HepG2 (cell line): ENCODE data around the gene PPP1R13B. TPM values are rescaled to one million over a fixed set of nuclear protein-coding genes. Genes with fewer than 3 reads are reported as not detected.

ENCODE experiments used
- ATAC-seq: fragments of 200-7000 bp; cut with Tn5 transposase; 3 replicates; pipeline ENCODE4 v1.9.1; 2020; ENCODE audit warnings: mild to moderate bottlenecking, moderate library complexity
- BruUV-seq: library from RNA; stranded (reverse); fragments of 400-500 nt; replicated peaks from 2 replicates; lab custom pipeline; 2021; lab: Mats Ljungman, UMichigan
- CTCF ChIA-PET: fragments of 300-600 bp; formaldehyde crosslinking; extraction: SDS; loops from one replicate; lab custom pipeline; 2021; ENCODE audit warnings: low total read pairs, inconsistent platforms, low intra/inter-chr PET ratio; lab: Yijun Ruan, JAX
- POLR2A ChIA-PET: fragments of 350-600 bp; sonication (Branson Sonifier 250); formaldehyde crosslinking; loops from one replicate; lab custom pipeline; 2020; ENCODE audit warnings: antibody characterized with exemption, inconsistent platforms; lab: Yijun Ruan, JAX
- DNase-seq: peaks from one replicate; pipeline ENCODE4 v3.0.0-alpha.2; 2015; ENCODE audit warnings: low spot score
- FAIRE-seq: peaks from 3 replicates; lab custom pipeline; 2011; peaks lifted over from hg19 to GRCh38; lab: Jason Lieb, UNC
- H2AFZ ChIP-seq: one replicate; pipeline ENCODE4 v1.6.1; 2011; ENCODE audit warnings: low read length, inconsistent platforms
- H3K27ac ChIP-seq: fragments of 300-600 bp; 3 replicates; pipeline ENCODE4 v1.8.0; 2011; ENCODE audit warnings: mixed run types, mild to moderate bottlenecking, mixed read lengths, low read length, inconsistent platforms; ENCODE audit not compliant: insufficient read depth; ENCODE audit errors: extremely low read length
- H3K27me3 ChIP-seq, 2 experiments: fragments of 200-600 bp in 1 of 2; 2 replicates in 1 of 2; 3 replicates in 1 of 2; pipeline versions ENCODE4 v1.6.0 to v1.8.0; 2011; ENCODE audit warnings: low read length in 2 of 2, mild to moderate bottlenecking in 2 of 2, moderate library complexity in 2 of 2, inconsistent platforms in 1 of 2; ENCODE audit not compliant: insufficient read depth in 2 of 2, control insufficient read depth in 1 of 2
- H3K36me3 ChIP-seq, 2 experiments: fragments of 200-600 bp in 1 of 2; replicated peaks in 1 of 2; 2 replicates in 1 of 2; 3 replicates in 1 of 2; pipeline versions ENCODE4 v1.5.1 to v1.8.0; 2011; ENCODE audit warnings: low read length in 2 of 2, inconsistent platforms in 1 of 2; ENCODE audit not compliant: insufficient read depth in 2 of 2, control insufficient read depth in 1 of 2
- H3K4me1 ChIP-seq: 2 replicates; pipeline ENCODE4 v1.5.1; 2012; ENCODE audit warnings: low read length, inconsistent platforms; ENCODE audit not compliant: insufficient read depth
- H3K4me2 ChIP-seq: 2 replicates; pipeline ENCODE4 v1.6.0; 2011; ENCODE audit warnings: low read depth, low read length, inconsistent platforms
- H3K4me3 ChIP-seq, 3 experiments: fragments of 200-600 bp in 1 of 3; sonication (generic), shearing (Covaris generic) in 1 of 3; replicated peaks in 1 of 3; 2 replicates each; pipeline ENCODE4 v1.5.1; 2011 to 2016; ENCODE audit warnings: low read length in 3 of 3, inconsistent platforms in 2 of 3, low read depth in 2 of 3, mild to moderate bottlenecking in 2 of 3, control low read depth in 1 of 3, mixed read lengths in 1 of 3; ENCODE audit not compliant: insufficient read depth in 1 of 3
- H3K79me2 ChIP-seq: one replicate; pipeline ENCODE4 v1.6.1; 2011; ENCODE audit warnings: low read length, inconsistent platforms; ENCODE audit not compliant: insufficient read depth
- H3K9ac ChIP-seq: 2 replicates; pipeline ENCODE4 v1.6.0; 2011; ENCODE audit warnings: mild to moderate bottlenecking, low read depth, low read length, inconsistent platforms; ENCODE audit not compliant: insufficient read depth
- H3K9me3 ChIP-seq: 2 replicates; pipeline ENCODE4 v1.5.1; 2012; ENCODE audit warnings: mild to moderate bottlenecking, low read length
- H4K20me1 ChIP-seq: 2 replicates; pipeline ENCODE4 v1.6.0; 2011; ENCODE audit warnings: inconsistent platforms, mild to moderate bottlenecking, low read length, moderate library complexity; ENCODE audit not compliant: insufficient read depth
- FOXA3 ChIP-seq: IDR thresholded peaks from 2 replicates; pipeline ENCODE4 v1.6.1; 2016; ENCODE audit warnings: missing genetic modification reagents, missing compliant biosample characterization
- IRF9 ChIP-seq: sonication (generic); formaldehyde crosslinking; IDR thresholded peaks from 2 replicates; pipeline ENCODE4 v1.8.0; 2022; ENCODE audit warnings: missing genetic modification reagents, mild to moderate bottlenecking, borderline replicate concordance
- NFE2L1 ChIP-seq: sonication (generic); formaldehyde crosslinking; IDR thresholded peaks from 2 replicates; pipeline ENCODE4 v1.4.0; 2020; ENCODE audit warnings: missing genetic modification reagents, mild to moderate bottlenecking, borderline replicate concordance
- TBX3 ChIP-seq: fragments of 450-650 bp; IDR thresholded peaks from 2 replicates; pipeline ENCODE4 v1.6.1; 2017; ENCODE audit warnings: antibody characterized with exemption, mild to moderate bottlenecking, inconsistent platforms, borderline replicate concordance
- ZNF710 ChIP-seq: sonication (generic); formaldehyde crosslinking; IDR thresholded peaks from 2 replicates; pipeline ENCODE4 v1.5.0; 2020; ENCODE audit warnings: mild to moderate bottlenecking, missing genetic modification reagents, borderline replicate concordance
- ZNF777 ChIP-seq: sonication (generic); formaldehyde crosslinking; IDR thresholded peaks from 2 replicates; pipeline ENCODE4 v1.4.0; 2020; ENCODE audit warnings: missing genetic modification reagents
- WGBS: methylation state at CpG from one replicate; pipeline ENCODE4 v1.1.6; 2017; ENCODE audit warnings: low lambda C conversion rate; 5-methylcytosine and 5-hydroxymethylcytosine counted together
- in situ Hi-C: cut with HindIII; loops from 2 replicates; pipeline ENCODE4 v1.10.0; 2017; ENCODE audit warnings: low pct_unique_long_range_greater_than_20kb; ENCODE audit not compliant: extremely low pct_ligation_motif_present
- intact Hi-C: fragments of 100-400 bp; cut with micrococcal nuclease; formaldehyde crosslinking; loops from one replicate; pipeline ENCODE4 v1.10.0; 2022; ENCODE audit not compliant: unreplicated experiment
- polyA plus RNA-seq, 8 experiments: library from polyadenylated mRNA; depleted of rRNA in 3 of 8; stranded (reverse) in 7 of 8; unstranded in 1 of 8; fragments of >200 nt; fragmentation: Illumina TruSeq in 4 of 8; extraction: Trizol in 4 of 8; gene quantifications; 2 replicates each; pipeline versions ENCODE4 v1.2.1 to v1.2.3, GENCODE V29; 2011 to 2016; ENCODE audit warnings: low read depth in 4 of 8, missing spikeins in 1 of 8, mixed read lengths in 1 of 8; ENCODE audit not compliant: insufficient read depth in 1 of 8
- total RNA-seq, 5 experiments: library from RNA; depleted of rRNA; stranded (reverse); fragments of >200 nt; fragmentation: Illumina TruSeq; extraction: Trizol; gene quantifications; 2 replicates each; pipeline ENCODE4 v1.2.3, GENCODE V29; 2016; ENCODE audit warnings: low read depth in 1 of 5
- TF ChIP-seq, protein P1 (sequence below): sonication (generic); formaldehyde crosslinking; IDR thresholded peaks from 2 replicates; pipeline ENCODE4 v1.5.0; 2020; ENCODE audit warnings: mild to moderate bottlenecking, low read depth, missing genetic modification reagents, borderline replicate concordance
- TF ChIP-seq, protein P2 (sequence below): sonication (generic); formaldehyde crosslinking; IDR thresholded peaks from 2 replicates; pipeline ENCODE4 v1.5.0; 2020; ENCODE audit warnings: missing genetic modification reagents, mild to moderate bottlenecking, borderline replicate concordance
- TF ChIP-seq, protein P3 (sequence below): sonication (generic); formaldehyde crosslinking; IDR thresholded peaks from 2 replicates; pipeline ENCODE4 v1.4.0; 2020; ENCODE audit warnings: mild to moderate bottlenecking, missing genetic modification reagents

PPP1R13B gene
- total and polyA plus RNA-seq, 2 of the 13 experiments (the other 11 are each of a cell fraction or from before 2014, with no cell fraction given) = 4.6 to 9.4 TPM

DNA sequence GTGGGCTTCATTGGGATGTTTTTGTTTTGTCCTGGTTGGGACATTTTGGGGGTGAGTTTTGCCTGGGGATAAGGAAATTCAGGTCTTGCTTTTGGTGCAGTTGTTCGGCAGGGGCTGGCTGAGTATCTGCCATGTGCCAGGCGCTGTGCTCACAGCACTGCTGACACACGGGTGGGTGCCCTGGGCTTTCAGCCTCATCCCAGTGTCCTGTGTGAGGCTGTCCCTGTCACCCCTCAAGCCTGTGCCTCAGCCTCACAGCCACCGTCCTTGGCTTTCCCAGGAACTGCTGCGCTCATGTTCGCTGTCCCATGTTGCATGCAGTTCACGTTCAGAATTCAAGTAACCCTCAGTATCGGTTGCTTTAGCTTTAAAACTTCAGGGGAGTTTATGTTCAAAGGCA lies 157.0 kb downstream of the PPP1R13B start:
- Histone ChIP-seq H3K36me3 (peaks cover 14 to 71% of the 10 kb centered on the region in 2 experiments), H3K4me1 (no peaks in the 10 kb centered on the region), H2AFZ (no peak overlapping the region)
- no TSS peak for BruUV-seq
- TF ChIP-seq, protein P1, sequence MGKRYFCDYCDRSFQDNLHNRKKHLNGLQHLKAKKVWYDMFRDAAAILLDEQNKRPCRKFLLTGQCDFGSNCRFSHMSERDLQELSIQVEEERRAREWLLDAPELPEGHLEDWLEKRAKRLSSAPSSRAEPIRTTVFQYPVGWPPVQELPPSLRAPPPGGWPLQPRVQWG (CRISPR knock-in tag) = no peak
- TF ChIP-seq IRF9 (no peak), ZNF710 (CRISPR knock-in tag) (no peak), TBX3 (no peak), FOXA3 (no peak), ZNF777 (no peak), NFE2L1 (CRISPR knock-in tag) (no peak)
- TF ChIP-seq, protein P2, sequence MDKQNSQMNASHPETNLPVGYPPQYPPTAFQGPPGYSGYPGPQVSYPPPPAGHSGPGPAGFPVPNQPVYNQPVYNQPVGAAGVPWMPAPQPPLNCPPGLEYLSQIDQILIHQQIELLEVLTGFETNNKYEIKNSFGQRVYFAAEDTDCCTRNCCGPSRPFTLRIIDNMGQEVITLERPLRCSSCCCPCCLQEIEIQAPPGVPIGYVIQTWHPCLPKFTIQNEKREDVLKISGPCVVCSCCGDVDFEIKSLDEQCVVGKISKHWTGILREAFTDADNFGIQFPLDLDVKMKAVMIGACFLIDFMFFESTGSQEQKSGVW (CRISPR knock-in tag) = no peak
- TF ChIP-seq, protein P3, sequence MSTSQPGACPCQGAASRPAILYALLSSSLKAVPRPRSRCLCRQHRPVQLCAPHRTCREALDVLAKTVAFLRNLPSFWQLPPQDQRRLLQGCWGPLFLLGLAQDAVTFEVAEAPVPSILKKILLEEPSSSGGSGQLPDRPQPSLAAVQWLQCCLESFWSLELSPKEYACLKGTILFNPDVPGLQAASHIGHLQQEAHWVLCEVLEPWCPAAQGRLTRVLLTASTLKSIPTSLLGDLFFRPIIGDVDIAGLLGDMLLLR (CRISPR knock-in tag) = no peak
- TF ChIP-seq, all 625 proteins: peak for 0
- Histone ChIP-seq H3K27ac (no peak overlapping the region), H3K4me3 (no peak overlapping the region), H3K9ac (no peak overlapping the region), H3K79me2 (no peaks in the 10 kb centered on the region), H3K9me3 (no peaks in the 10 kb centered on the region), H3K4me2 (no peak overlapping the region), H4K20me1 (no peaks in the 10 kb centered on the region), H3K27me3 (no peaks in the 10 kb centered on the region)
- no peak for ATAC-seq
- POLR2A ChIA-PET = interaction anchor here (0.6 kb wide), 1 partner anchor 62 kb away, joined by 3 read pairs; no protein-coding TSS in a partner anchor
- no peak for FAIRE-seq
- DNase-seq = no peak
- in situ Hi-C loops (no loop called here), intact Hi-C loops (no loop called here)
- 96% methylated on average over 7 of the region's 8 CpGs for WGBS
- CTCF ChIA-PET = no interaction called here
